ENCODE data around the gene TRIM71.

DNA sequence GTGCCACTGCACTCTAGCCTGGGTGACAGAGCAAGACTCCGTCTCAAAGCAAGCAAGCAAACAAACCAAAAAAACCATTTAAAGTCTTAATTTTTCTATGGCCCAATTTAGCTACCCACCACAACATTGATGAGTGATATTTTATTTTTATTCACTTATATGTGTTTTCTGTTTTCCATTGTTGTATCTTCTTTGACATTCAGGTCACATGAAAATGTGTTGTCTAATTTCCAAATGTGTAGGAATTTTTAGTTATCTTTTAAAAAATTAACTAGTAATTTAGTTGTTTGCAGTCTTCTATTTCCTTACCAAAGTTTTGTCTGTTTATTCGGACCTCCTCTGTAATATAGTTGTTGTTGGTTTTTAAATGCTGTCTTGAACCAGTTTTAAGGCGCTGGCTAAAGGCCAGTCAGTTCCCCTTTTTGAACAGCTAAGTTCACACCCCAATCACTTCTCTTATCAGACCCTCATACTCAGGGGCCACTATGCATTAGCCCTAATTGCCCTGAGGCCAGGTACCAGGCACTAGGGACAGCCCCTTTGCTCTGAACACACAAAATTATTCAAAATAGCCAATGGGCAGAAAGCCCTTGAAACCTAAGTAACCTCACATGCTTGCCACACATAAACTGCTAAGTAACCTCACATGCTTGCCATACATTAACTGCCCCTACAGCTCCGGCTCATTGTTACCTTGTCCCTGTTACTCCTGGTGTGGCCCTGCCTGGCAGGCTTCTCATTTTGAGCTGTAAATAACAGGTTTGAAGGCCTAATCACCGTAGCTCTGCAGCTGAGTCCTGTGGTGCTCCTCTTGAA is 129.4 kb downstream of the TRIM71 start:
- TF ChIP-seq EZH2phosphoT487 (IDR thresholded peaks at IDR 0.05; ENCODE audit: insufficient read depth, low read depth) (no peak), EZH2 (IDR thresholded peaks at IDR 0.05; ENCODE audit: insufficient read depth, poor library complexity, severe bottlenecking) (no peak)

Data from GM23248 (cell line).